Stimulated activated CD8-positive, alpha-beta memory T cell treated with anti-CD3 and anti-CD28 coated beads, Interleukin-4, amount 100 ng/mL, for 48 hours (primary cell): ENCODE data around the gene C16orf92.
"Not testable (repeated sequence)": the region's sequence is repeated elsewhere in the genome, so short reads cannot be mapped to it uniquely, and the experiment has no call there.

Source experiments
- DNase-seq: peaks from one replicate; pipeline ENCODE4 v3.0.0-alpha.2; 2020

The C16orf92 gene

DNA sequence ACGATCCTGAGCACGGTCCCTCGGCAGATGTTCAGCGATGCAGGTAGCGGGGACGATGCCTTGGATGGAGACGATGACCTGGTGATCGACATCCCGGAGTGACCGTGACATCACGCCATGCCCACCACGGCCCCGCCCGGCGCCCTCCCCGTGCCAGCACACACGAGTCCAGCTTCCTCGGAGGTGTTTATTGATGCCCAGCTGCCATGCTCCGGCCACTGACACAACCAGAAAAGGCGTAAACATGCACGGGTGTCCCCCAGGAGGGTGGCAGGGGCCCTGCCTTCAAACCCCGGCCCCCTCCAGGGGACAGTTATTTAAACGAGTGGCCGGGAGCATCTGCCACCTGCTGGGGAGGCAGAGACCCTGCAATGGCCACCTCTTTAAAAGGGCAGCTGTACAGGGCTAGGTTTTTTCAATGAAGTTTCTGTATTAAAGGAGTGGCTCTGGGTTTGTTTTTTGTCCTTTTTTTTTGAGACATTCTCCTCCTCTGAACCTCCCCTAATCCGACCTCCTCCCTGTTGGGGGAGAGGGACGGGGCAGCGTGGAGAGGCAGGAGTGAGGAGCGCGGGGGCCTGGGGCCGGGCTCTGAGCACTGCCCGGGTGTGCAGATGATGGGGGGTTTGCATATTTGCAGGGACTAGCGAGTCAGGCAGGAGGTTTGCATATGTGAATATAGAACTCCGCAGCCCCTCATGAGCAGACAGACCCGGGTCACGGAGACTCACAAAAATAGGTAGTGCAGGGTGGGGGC is 17.5 kb upstream of the C16orf92 start:
- no peak for DNase-seq

DNA sequence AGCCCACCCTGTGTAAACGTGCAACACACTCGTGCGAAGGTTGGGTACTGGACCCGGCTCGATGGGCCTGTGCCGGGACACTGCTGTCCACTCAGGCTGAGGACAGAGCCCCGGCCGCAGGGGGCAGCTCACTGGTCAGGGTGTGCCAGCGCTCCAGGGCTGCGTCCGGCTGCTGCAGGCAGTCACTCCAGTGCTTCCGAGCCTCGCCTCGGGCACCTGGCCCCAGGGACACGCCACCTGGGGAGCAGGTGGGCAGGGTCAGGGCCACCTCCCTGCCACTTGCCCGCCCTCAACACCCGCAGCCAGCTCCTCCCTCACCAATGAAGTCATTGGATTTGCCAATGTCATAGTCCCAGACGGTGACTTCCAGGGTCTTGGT is 16.9 kb upstream of the C16orf92 start:
- DNase-seq: no peak

DNA sequence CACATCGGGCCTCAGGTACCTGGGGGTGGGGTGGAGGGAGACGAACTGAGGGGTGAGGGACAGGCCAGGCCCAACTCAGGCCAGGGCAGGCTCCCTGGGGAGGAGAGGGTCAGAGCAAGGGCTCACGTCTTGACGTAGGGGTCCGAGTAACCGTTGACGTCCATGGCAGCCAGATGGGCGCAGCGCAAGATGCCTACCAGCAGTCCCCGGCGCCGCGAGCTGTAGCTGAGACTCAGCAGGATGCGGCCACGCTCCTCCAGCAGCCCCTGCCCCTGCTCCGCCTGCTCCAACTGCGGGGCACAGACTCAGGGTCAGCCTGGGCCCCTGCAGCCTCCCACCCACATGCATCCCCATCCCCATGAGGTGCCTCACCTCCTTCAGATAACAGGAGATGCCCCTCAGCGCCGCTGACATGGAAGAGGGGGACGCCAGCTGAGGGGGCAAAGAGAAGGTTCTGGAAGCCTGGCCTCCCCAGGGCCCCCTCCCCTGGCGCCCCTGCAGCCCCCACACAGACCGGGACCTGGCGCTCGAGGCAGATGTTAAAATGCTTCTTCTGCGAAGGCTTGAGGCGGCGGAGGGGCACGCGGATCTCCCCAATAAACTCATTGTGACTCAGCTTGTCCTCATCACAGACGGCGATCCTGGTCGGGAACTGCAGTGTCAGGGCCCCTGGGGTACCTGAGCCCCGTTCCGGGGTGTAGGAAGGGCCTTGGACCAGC is 16.2 kb upstream of the C16orf92 start:
- no peak for DNase-seq

DNA sequence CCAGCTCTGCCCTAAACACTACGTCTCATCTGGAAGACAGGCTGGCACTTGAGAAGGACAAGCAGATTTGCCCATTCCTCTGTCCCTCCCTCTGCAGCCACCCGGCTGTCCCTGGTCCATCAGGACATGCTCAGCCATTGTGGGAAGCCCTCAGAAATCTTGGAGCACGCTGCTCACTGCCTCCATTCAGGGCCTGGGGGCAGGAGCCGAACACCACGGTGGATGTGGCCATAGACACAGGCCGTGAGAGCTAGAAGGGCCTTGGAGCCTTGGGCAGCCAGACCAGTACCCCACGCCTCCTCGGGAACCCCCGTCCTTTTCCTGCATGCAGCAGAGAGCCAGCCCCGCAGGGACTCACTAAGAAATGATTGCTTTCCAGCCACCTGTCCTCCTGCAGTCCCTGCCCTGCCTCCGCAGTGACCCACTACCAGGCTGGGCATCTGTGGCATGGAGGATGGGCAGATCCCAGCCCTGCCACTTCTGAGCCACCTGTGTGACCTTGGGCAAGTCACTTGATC is 15.6 kb upstream of the C16orf92 start:
- no peak for DNase-seq

DNA sequence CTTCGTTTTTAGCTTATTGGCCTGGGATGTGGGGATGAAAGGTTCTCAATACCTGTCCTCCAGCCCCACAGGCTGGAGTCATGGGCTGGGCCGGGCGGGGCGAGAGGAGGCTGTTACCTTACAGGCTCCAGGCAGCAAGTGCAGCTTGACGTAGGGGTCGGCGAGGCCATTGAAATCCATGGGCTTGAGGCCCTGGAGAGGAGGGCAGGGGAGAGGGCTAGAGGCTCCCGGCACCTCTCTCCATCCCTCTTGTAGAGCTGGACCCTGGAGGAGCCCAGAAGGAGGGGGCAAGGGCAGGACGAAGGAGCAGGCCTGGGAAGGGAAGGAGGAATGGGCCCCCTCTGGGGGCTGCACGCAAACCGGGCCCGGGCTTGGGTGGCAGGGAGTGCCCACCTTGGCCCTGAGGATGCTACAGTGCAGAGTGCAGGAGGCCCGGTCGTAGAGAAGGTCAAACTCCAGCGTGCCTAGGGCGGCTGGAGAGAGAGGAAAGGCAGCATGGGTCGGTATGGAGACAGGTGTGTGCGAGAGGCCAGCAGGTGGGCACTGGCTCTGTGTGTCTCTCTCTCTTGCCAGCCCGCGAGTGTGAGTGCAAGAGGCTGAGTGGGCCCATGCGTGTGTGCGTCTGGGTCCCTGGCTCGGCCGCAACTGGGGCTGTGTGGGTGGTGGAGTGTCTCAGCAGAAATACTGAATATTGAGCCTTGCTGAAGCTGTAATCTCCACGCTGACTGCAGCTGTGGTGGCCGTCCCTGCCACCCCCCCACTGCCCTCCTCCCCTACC is 13.7 kb upstream of the C16orf92 start:
- DNase-seq: no peak

DNA sequence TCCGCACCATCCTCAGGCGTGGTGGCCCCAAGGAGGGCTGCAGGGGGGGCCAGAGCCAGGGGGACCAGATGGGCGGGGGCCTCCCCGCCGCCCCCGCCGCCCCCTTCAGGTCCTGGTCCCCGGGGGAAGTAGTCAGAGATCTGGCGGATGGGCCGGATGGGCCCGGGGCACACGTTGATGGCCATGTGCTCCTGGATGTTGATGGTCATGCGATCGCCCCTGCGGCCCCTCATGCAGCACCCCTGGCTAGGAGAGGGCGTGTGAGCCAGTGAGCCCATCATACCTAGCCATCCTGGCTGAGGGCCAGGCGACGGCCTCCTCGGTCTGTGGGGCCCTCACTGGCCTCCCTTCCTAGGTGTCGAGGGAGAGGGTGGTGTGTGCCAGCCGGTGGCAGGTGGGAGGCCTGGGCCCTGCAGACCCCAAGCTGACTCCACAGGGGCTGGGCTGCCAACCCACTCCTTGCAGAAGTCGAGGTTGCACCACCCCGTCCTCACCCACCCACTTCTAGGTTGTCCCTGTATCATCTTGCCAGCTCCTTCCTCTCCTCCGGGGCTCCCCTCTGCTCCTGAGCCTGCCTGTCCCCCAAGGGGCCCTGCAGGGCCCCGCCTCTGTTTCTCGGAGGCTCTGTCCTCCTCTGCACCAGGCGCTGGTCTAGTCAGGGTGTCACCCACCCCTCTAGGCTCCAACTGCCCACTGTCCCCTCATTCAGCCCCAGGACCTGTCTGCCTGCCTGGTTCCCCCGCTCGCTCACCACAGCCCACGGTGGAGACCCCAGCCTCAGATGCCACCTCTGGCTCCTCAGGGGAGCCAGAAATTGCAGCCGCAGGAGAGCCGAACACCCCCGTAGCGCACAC is 12.8 kb upstream of the C16orf92 start:
- DNase-seq: no peak

DNA sequence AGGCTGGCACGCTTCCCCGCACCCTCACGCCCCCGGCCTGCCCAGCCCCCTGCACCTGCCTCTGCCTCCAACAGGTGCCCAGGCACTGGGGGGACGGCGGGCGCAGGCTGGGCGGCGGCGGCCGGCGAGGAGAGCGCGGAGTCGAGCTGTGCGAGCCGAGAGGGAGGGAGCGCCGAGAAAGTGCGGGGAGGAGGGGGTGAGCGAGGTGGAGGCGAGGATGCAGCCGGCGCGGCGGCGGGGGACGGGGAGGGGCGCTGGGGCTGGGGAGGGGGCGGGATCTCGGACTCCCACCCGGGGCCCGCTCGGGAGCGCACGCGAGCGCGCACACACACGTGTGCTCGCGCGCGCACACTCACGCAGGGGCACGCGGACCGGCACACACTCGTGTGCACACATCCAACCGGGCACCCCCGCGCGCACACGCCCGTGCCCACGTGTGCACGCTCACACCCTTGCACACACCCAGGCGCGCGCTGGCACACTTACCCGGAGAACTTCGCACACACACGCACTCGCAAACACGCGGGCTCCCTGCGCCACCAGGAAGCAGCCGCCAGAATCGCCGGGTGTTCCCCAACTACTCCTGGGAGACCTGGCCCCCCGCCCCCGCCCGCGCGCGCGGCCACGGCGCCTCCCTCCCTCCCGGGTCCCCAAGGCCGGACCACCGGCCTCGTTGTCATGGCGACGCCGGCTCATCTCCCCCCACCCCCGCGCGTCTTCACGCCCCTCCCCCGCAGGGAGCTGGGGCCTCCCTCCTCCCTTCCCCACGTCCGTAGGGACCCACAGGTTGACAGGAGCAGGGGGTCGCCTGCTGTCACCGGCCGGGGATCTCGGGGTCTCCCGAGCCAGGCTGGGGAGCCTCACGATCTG is 11.9 kb upstream of the C16orf92 start, which contains the start of gene DOC2A:
TSS of gene DOC2A (minus strand) at position 184 of the 870 bp plus-strand sequence. CDS start 805 bp downstream, outside the sequence.
- no peak for DNase-seq

DNA sequence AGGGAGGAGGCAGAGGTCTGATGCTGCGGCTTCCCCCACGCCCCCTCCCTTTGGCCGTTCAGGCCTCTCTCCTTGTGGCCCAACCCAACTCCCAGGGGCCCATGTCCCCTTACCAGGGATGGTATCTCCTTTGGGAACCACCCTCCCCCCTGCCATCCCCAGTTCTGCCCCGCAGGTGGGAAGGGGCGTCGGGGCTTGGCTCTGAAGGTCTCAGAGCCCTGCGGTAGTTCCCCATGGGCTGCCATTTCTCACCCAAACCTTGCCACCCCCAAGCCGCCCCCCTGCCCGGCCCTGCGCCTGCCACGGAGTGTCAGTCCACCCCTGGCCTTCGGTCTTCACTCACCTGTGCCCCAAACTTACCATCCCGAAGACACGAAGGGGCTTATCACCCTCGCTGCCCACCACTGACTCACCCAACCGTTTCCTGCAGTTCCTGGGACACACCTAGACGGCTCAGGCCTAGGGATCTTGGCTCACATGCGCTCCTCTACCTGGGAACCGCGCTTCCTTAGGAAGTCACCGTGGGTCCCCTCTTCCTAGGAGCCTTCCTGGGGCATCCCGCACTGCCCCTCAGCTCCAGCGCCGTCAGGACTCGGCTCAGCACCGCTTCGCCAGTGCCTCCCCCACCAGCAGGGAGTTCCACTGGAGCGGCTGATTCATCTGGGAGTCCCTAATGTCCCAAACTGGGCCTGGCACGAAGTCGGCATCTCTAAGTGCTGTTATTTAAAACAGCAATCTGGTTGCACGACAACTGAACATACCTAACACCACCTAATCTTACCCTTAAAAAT is 11.1 kb upstream of the C16orf92 start:
- DNase-seq: no peak

DNA sequence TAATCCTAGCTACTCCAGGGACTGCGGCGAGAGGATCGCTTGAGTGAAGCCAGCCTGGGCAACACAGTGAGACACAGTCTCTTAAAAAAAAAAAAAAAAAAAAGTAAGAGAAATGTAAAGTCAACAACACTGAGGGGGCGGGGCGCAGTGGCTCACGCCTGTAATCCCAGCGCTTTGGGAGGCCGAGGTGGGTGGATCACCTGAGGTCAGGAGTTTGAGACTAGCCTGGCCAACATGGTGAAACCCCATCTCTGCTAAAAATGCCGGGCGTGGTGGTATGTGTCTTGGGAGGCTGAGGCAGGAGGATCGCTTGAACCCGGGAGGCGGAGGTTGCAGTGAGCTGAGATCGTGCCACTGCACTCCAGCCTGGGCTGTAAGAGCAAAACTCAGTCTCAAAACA is 10.4 kb upstream of the C16orf92 start:
- not testable (repeated sequence) for DNase-seq

DNA sequence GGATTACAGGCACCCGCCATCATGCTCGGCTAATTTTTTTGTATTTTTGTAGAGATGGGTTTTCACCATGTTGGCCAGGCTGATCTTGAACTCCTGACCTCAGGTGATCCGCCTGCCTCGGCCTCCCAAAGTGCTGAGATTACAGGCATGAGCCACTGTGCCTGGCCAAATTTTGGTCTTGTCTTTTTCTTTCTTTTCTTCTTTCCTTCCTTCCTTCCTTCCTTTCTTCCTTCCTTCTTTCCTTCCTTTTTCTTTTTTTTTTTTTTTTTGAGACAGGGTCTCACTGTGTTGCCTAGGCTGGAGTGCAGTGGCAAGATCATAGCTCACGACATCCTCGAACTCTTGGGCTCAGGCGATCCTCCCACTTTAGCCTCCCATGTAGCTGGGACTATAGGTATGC is 7.5 kb upstream of the C16orf92 start:
- DNase-seq: not testable (repeated sequence)

DNA sequence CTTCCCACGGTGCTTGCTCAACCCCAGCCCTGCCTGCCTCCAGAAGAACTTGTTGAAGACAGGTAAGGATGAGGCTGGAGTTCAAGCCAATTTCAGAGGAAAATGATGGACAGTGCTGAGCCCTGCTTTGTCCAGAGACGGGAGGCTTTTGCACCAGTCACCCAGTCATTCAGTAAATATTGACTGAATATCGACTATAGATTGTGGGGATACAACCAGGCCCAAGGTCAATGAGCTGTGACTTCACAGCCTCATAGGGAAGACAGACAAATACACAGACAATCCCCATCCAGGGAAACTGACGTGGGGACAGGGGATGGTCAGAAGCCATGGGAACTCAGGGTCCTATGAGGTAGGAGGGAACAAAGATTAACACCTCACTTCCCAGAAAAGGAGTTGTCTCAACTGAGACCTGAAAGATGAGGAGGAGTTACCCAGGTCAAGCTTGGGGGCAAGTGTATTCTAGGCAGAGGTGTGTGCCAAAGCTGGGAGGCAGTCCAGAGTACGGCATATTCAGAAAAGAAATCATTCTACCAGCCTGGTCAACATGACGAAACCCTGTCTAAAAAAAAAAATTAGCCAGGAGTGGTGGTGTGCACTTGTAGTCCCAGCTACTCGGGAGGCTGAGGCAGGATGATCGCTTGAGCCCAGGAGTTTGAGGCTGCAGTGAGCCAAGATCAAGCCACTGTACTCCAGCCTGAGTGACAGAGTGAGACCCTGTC is 6.3 kb upstream of the C16orf92 start:
- DNase-seq: no peak

DNA sequence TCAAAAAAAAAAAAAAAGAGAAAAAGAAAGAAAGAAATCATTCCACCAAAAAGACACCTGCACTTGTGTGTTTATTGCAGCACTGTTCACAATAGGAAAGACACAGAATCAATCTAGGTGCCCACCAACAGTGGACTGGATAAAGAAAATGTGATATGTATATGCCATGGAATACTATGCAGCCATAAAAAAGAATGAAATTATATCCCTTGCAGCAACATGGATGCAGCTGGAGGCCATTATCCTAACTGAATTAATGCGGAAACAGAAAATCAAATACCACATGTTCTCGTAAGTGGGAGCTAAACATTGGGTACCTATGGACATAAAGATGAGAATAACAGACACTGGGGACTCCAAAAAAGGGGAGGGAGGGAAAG is 5.7 kb upstream of the C16orf92 start:
- DNase-seq: no peak

DNA sequence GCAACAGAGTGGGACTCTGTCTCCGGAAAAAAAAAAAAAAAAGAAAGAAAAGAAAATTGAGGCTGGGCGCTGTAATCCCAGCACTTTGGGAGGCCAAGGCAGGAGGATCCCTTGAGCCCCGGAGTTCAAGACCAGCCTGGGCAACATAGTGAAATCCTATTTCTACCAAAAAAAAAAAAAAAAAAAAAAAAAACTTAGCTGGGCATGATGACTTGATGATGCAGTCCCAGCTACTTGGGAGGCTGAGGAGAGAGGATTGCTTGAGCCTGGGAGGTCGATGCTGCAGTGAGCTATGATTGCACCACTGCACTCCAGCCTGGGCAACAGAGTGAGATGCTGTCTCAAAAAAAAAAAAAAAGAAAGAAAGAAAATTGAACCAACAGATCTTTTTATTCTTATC is 5.1 kb upstream of the C16orf92 start:
- DNase-seq: not testable (repeated sequence)

DNA sequence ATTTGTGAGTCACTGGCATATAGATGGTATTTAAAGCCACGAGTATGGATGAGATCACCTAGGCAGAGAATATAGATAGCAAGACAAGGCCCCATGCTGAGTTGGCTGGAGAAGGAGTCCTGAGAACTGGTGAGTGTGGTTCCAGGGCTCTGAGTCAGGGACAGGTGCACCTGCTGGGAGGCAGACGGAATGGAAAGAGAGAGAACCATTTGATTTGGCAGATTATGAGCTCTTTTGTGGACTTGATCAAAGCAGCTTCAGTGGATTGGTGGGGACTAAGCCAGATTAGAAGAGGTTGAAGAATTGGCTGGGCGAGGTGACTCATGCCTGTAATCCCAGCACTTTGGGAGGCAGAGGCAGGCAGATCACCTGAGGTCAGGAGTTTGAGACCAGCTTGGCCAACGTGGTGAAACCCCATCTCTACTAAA is 4.3 kb upstream of the C16orf92 start:
- no peak for DNase-seq

DNA sequence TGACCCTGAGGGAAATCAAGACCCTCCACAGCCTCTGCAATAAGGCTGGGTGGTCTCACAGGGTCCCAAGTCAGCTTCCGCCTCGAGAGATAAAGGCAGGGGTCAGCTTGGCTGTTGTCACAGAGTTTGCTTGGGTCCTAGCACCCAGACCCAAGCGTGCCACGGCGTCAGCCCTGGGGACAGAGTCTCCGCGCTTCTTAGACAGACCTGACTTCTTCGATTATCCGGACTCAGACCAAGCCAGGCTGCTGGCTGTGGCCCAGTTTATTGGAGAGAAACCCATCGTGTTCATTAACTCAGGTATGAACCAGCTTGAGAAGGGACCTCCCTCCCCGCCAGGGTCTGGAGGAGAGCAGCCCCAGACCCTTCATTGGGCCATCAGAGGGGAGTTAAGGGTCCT is 588 bp downstream of the C16orf92 start:
- DNase-seq: no peak

DNA sequence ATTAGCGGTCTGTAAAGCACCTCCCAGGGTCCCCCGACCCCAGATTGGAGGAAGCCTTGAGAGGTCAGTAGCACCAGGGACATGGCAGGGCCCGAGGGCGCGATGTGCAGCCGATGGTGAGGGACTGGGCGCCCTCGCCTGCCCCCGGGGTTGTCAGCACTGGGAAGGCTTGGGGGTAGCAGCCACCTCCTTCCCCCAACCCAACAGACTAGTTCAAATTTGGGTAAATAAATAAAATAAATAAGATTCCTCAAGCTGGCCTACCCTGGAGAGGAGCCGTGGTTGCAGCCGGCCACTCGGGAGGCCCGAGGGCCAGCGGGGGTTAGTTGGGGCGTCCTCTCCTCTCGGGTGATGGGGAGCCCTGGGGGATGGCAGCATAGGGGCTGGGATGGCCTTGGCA is 1.5 kb downstream of the C16orf92 start:
- DNase-seq: no peak

DNA sequence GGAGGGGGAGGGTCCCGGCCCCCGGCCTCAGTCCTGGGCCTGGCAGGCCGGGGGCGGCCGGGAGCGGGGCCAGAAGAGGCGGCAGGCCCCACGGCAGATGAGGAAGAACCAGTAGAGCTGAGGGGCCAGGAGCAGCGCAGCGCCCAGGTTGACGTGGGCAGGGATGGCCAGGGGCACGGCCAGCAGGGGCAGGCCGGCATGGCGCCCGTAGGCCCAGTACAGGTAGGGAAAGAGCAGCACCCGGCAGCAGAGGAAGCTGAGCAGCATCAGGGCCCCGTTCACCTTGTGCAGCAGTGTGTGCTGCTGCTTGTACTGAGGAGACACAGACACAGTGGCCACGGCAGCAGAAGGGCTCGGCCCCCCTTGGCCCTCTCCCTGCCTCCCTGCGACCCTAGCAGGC is 2.2 kb downstream of the C16orf92 start:
- no peak for DNase-seq

DNA sequence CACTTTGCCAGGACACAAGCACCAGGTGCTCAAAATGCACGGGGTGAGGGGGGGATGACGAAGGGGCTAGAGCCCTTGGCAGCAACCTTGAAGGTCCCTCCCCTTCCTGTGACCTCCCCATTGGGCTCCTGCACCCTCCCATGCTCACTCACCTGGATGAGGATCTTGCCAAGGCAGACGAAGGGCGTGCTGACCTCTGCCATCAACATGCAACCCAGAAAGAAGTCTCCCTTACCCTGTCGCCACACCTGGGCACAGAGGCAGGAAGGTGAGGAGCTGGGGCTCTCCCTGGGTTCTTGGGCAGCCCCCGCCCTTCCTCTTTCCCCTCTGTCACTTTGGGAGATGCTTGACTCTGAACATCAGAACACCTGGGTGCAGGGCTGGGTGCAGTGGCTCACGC is 2.6 kb downstream of the C16orf92 start:
- DNase-seq: no peak

DNA sequence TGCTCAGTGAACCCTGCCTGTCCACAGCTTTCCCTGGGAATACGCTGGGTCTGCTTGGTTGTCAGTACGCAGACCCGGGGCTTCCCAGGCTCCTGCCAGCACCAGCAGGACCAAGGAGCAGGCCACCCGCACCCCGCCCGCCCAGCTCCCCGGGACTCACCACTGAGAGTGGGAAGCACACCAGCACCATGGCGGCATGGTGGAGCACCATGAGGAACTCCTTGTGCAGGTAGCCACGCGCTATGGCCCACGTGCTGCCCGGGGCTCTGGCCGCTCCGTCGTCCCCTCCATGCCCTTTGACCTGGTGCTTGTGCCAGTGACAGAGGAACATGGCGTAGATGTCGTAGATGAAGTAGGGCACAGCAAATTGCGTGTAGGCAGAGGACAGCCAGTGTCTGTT is 3.5 kb downstream of the C16orf92 start:
- no peak for DNase-seq
